ENCODE measurements around the gene TPRG1L. TPM values are rescaled to one million over a fixed set of nuclear protein-coding genes. Genes with fewer than 3 reads are reported as not detected.
A peak's percentile ranks its signal among the peaks of the same experiment; 100 is the strongest.

The TPRG1L gene
- total RNA-seq, 1 donor from 2014 or later, result 54.0 TPM

- H3K4me1 ChIP-seq, result peaks cover 14% of the 10 kb centered on the region
- peak; percentile 7 for DNase-seq
- H3K27ac ChIP-seq (replicated peaks), result no peak overlapping the region
- TF ChIP-seq, protein P1, sequence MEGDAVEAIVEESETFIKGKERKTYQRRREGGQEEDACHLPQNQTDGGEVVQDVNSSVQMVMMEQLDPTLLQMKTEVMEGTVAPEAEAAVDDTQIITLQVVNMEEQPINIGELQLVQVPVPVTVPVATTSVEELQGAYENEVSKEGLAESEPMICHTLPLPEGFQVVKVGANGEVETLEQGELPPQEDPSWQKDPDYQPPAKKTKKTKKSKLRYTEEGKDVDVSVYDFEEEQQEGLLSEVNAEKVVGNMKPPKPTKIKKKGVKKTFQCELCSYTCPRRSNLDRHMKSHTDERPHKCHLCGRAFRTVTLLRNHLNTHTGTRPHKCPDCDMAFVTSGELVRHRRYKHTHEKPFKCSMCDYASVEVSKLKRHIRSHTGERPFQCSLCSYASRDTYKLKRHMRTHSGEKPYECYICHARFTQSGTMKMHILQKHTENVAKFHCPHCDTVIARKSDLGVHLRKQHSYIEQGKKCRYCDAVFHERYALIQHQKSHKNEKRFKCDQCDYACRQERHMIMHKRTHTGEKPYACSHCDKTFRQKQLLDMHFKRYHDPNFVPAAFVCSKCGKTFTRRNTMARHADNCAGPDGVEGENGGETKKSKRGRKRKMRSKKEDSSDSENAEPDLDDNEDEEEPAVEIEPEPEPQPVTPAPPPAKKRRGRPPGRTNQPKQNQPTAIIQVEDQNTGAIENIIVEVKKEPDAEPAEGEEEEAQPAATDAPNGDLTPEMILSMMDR (IDR thresholded peaks at IDR 0.05; ENCODE audit: borderline replicate concordance), result no peak
- H3K36me3 ChIP-seq, result no peaks in the 10 kb centered on the region
- intact Hi-C loops (cut with micrococcal nuclease), result no loop called here
- no peaks in the 10 kb centered on the region for H3K9me3 ChIP-seq (replicated peaks)
- H3K27me3 ChIP-seq (ENCODE audit: low read depth), result peaks cover 23% of the 10 kb centered on the region
- H3K4me3 ChIP-seq, result no peak overlapping the region
These were observed 40.0 kb downstream of the TPRG1L start for GRCh38 chr1:3664700-3665375.

GRCh38 chr1:3668148-3668547 is 43.3 kb downstream of the TPRG1L start:
- peaks cover 35% of the 10 kb centered on the region for H3K27me3 ChIP-seq (ENCODE audit: low read depth)

GRCh38 chr1:3668585-3669300 is 43.9 kb downstream of the TPRG1L start:
- no peaks in the 10 kb centered on the region for H3K36me3 ChIP-seq
- H3K4me1 ChIP-seq, result peaks cover 14% of the 10 kb centered on the region
- peak overlapping the region; percentile 19 for H3K27ac ChIP-seq (replicated peaks)
- TF ChIP-seq, protein P1 (IDR thresholded peaks at IDR 0.05; ENCODE audit: borderline replicate concordance), result no peak
- H3K27me3 ChIP-seq (ENCODE audit: low read depth), result peaks cover 36% of the 10 kb centered on the region
- H3K9me3 ChIP-seq (replicated peaks), result no peaks in the 10 kb centered on the region
- intact Hi-C loops (cut with micrococcal nuclease), result no loop called here
- peak overlapping the region; percentile 40 for H3K4me3 ChIP-seq
- peak; percentile 82 for DNase-seq

More at GRCh38 chr1:3668148-3668547, 43.3 kb downstream of the TPRG1L start:
- no peaks in the 10 kb centered on the region for H3K36me3 ChIP-seq
- no peaks in the 10 kb centered on the region for H3K9me3 ChIP-seq (replicated peaks)
- TF ChIP-seq, protein P1 (IDR thresholded peaks at IDR 0.05; ENCODE audit: borderline replicate concordance), result no peak
- no peak overlapping the region for H3K27ac ChIP-seq (replicated peaks)
- DNase-seq, result peak; percentile 7
- intact Hi-C loops (cut with micrococcal nuclease), result no loop called here
- H3K4me3 ChIP-seq, result no peak overlapping the region
- peaks cover 14% of the 10 kb centered on the region for H3K4me1 ChIP-seq

GRCh38 chr1:3669421-3669821 is 44.6 kb downstream of the TPRG1L start:
- H3K27ac ChIP-seq (replicated peaks), result peak overlapping the region; percentile 19
- DNase-seq, result peak; percentile 20

DNA sequence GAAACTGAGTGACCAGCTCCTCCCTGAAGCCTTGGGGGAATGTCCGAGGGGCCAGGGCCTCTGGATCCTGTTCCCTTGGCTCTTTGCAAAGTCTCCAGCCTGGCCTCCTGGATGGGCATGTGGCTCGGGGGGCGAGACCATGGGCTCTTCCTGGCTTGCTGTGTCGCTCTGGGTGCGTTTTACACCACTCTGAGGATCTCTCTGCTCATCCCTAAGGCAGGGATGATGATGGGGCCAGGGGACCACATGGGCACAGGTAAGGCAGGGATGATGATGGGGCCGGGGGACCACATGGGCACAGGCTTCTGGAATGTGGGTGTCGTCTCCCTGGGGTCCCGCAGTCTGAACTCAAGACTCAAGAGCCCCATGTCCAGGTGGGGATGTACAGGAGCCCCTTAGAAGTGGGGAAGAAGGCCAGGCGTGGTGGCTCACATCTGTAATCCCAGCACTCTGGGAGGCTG is 45.2 kb downstream of the TPRG1L start:
- intact Hi-C loops (cut with micrococcal nuclease), result no loop called here
- peak; percentile 1 for DNase-seq
- H3K4me3 ChIP-seq, result no peak overlapping the region

More at GRCh38 chr1:3669421-3669821, 44.6 kb downstream of the TPRG1L start:
- TF ChIP-seq, protein P1 (IDR thresholded peaks at IDR 0.05; ENCODE audit: borderline replicate concordance), result no peak
- no peaks in the 10 kb centered on the region for H3K9me3 ChIP-seq (replicated peaks)
- H3K4me3 ChIP-seq, result peak overlapping the region; percentile 40
- intact Hi-C loops (cut with micrococcal nuclease), result no loop called here
- no peaks in the 10 kb centered on the region for H3K36me3 ChIP-seq
- H3K4me1 ChIP-seq, result peaks cover 14% of the 10 kb centered on the region
- H3K27me3 ChIP-seq (ENCODE audit: low read depth), result peaks cover 39% of the 10 kb centered on the region

More for the DNA sequence above, 45.2 kb downstream of the TPRG1L start:
- Histone ChIP-seq H3K27ac (replicated peaks) (no peak overlapping the region), H3K4me1 (peaks cover 14% of the 10 kb centered on the region), H3K27me3 (ENCODE audit: low read depth) (peaks cover 42% of the 10 kb centered on the region), H3K9me3 (replicated peaks) (no peaks in the 10 kb centered on the region), H3K36me3 (no peaks in the 10 kb centered on the region)
- TF ChIP-seq, protein P1 (IDR thresholded peaks at IDR 0.05; ENCODE audit: borderline replicate concordance), result no peak
